Right atrium auricular region (tissue), 2 donors: ENCODE results near the gene SMC1A. TPM values are rescaled to one million over a fixed set of nuclear protein-coding genes. Genes with fewer than 3 reads are reported as not detected.

ENCODE experiments used
- DNase-seq: peaks from one replicate; pipeline ENCODE4 v3.0.0-alpha.2; 2019; ENCODE audit warnings: low spot score
- H3K27ac ChIP-seq, 2 donors: fragments of 200-600 bp; sonication (generic); 1 replicate in 1 of 2; 2 replicates in 1 of 2; pipeline ENCODE4 v1.5.1; 2016 to 2019
- H3K27me3 ChIP-seq, 2 donors: fragments of 200-600 bp; sonication (generic); one replicate each; pipeline versions ENCODE4 v1.5.1 to v1.6.0; 2017 to 2019
- H3K36me3 ChIP-seq: fragments of 200-600 bp; sonication (generic); one replicate; pipeline ENCODE4 v1.5.1; 2016
- H3K4me1 ChIP-seq, 2 donors: fragments of 200-600 bp; sonication (generic); one replicate each; pipeline versions ENCODE4 v1.5.1 to v1.6.0; 2017 to 2019
- H3K4me3 ChIP-seq, 2 donors: fragments of 200-600 bp; sonication (generic); 1 replicate in 1 of 2; 2 replicates in 1 of 2; pipeline ENCODE4 v1.5.1; 2017 to 2019; ENCODE audit warnings: mild to moderate bottlenecking in 1 of 2, moderate library complexity in 1 of 2
- H3K9me3 ChIP-seq, 2 donors: fragments of 200-600 bp; sonication (generic); one replicate each; pipeline ENCODE4 v1.5.1; 2019
- CTCF ChIP-seq, 2 donors: fragments of 200-600 bp; sonication (generic); IDR thresholded peaks; one replicate each; pipeline ENCODE4 v1.5.1; 2019; ENCODE audit warnings: antibody characterized with exemption in 2 of 2
- total RNA-seq, 2 donors: library from RNA; depleted of rRNA; stranded (reverse); fragments of >200 nt; gene quantifications; one replicate each; pipeline ENCODE4 v1.1.0, GENCODE V29; 2016

The SMC1A gene
- total RNA-seq, 2 donors from 2014 or later = 19.4 to 27.9 TPM

DNA sequence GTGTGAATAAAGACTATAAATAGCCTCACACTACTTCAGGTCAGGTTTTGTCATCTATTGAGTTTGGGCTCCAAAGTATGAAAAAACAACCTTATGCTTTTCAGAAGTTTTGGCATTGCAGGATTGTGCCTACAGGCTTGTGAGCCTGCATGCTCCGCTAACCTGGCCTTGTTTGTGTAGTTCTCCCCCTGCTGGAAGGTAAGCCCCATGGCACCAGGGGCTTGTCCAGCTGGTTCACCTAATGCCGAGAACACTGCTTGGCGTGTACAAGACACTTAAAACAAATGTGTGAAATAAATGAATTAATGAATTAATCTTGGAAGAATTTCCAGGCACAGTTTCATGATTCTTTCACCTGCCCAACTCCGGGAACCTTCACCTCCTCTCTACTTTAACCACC lies 13.5 kb upstream of the SMC1A start:
- TF ChIP-seq CTCF (IDR thresholded peaks at IDR 0.05) = peak; percentile 73 to 86
- H3K9me3 ChIP-seq = no peaks in the 10 kb centered on the region
- H3K27ac ChIP-seq = no peak overlapping the region
- H3K4me3 ChIP-seq = no peak overlapping the region
- H3K4me1 ChIP-seq = peaks cover 0 to 7% of the 10 kb centered on the region in 2 donors
- H3K27me3 ChIP-seq = no peaks in the 10 kb centered on the region
- peaks cover 12% of the 10 kb centered on the region for H3K36me3 ChIP-seq
- peak; percentile 71 for DNase-seq

- Histone ChIP-seq H3K36me3 (peaks cover 12% of the 10 kb centered on the region), H3K4me3 (peak within 1 kb of the TSS; percentile 60 to 71), H3K9me3 (no peaks in the 10 kb centered on the region), H3K27ac (peak within 1 kb of the TSS; percentile 75 to 77), H3K27me3 (no peaks in the 10 kb centered on the region), H3K4me1 (peaks cover 0 to 5% of the 10 kb centered on the region in 2 donors)
- DNase-seq = peak; percentile 89
- TF ChIP-seq CTCF (IDR thresholded peaks at IDR 0.05) = no peak
These were observed 11.5 kb upstream of the SMC1A start, which contains the start of gene HSD17B10 for GRCh38 chrX:53433651-53434639. HSD17B10 (minus strand) TSS chrX:53434370; CDS start chrX:53434345, 25 bp downstream.

DNA sequence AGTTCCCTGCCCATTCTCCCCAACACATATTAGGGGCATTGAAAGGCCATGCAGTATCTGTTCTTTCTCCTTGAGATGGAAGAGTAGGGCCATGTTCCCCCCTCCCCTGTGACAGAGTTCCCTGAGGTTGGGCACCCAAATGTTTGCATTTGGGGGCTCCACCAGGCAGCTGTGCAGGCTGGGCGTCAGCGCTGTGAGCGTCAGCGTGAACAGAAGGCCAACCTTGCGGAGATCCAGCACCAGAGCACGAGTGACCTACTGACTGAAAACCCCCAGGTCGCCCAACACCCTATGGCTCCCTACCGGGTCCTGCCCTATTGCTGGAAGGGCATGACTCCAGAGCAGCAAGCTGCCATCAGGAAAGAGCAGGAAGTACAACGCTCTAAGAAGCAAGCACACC lies 7.8 kb upstream of the SMC1A start:
- no peak for TF ChIP-seq CTCF (IDR thresholded peaks at IDR 0.05)
- Histone ChIP-seq H3K4me1 (peaks cover 0 to 5% of the 10 kb centered on the region in 2 donors), H3K27me3 (no peaks in the 10 kb centered on the region), H3K4me3 (no peak overlapping the region), H3K9me3 (no peaks in the 10 kb centered on the region), H3K36me3 (peaks cover 12% of the 10 kb centered on the region), H3K27ac (no peak overlapping the region)
- no peak for DNase-seq

DNA sequence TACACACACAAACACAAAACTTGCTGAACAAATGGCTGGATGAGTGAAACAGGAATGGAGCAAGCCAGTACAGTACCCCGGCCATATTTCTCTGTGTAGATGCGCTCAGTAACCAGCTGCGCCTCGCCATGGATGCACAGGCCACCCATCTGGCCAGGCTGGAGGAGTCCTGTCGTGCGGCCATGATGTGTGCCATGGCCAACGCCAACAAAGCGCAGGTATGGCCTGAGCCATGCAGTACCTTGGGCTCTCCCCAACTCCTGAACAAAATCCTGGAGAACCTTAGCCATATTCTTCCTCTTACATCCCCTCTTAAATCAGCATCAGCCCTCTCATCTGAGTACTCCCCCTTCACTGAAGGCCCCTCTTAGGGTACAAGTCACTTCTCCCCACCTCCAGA lies 7.3 kb upstream of the SMC1A start:
- H3K36me3 ChIP-seq = peaks cover 12% of the 10 kb centered on the region
- H3K4me3 ChIP-seq = no peak overlapping the region
- DNase-seq = no peak
- H3K27me3 ChIP-seq = no peaks in the 10 kb centered on the region
- no peak for TF ChIP-seq CTCF (IDR thresholded peaks at IDR 0.05)
- H3K4me1 ChIP-seq = peaks cover 0 to 5% of the 10 kb centered on the region in 2 donors
- H3K27ac ChIP-seq = no peak overlapping the region
- no peaks in the 10 kb centered on the region for H3K9me3 ChIP-seq

- peak within 1 kb of the TSS; percentile 59 to 68 for H3K4me3 ChIP-seq
- peaks cover 0 to 23% of the 10 kb centered on the region in 2 donors for H3K4me1 ChIP-seq
- H3K27me3 ChIP-seq = no peaks in the 10 kb centered on the region
- no peak for TF ChIP-seq CTCF (IDR thresholded peaks at IDR 0.05)
- DNase-seq = no peak
- H3K27ac ChIP-seq = peak within 1 kb of the TSS; percentile 89 to 91
- no peaks in the 10 kb centered on the region for H3K36me3 ChIP-seq
- H3K9me3 ChIP-seq = no peaks in the 10 kb centered on the region
These were observed 430 bp upstream of the SMC1A start, which contains the start of gene RIBC1 for GRCh38 chrX:53422861-53423306. RIBC1 (plus strand) TSS chrX:53422873; CDS start chrX:53426277, 3,404 bp downstream.
